K562 (cell line): ENCODE data around the gene HMGN1. TPM values are rescaled to one million over a fixed set of nuclear protein-coding genes. Genes with fewer than 3 reads are reported as not detected.
A peak's percentile ranks its signal among the peaks of the same experiment; 100 is the strongest.

Experiments
- CREB3 ChIP-seq: fragments of 450-650 bp; conservative IDR thresholded peaks from 2 replicates; pipeline ENCODE4 v1.6.1; 2016; ENCODE audit warnings: missing genetic modification characterization, low read depth, mild to moderate bottlenecking, missing compliant biosample characterization, moderate library complexity
- CSDE1 ChIP-seq, 2 experiments: fragments of 450-650 bp; IDR thresholded peaks; 2 replicates each; pipeline ENCODE4 v1.6.1; 2016; ENCODE audit warnings: mild to moderate bottlenecking in 1 of 2
- HSF4 ChIP-seq: fragments of 250-450 bp; sonication (Bioruptor Pico); IDR thresholded peaks from 2 replicates; pipeline ENCODE4 v2.1.2; 2022; ENCODE audit warnings: mild to moderate bottlenecking, moderate library complexity, borderline replicate concordance
- IRF9 ChIP-seq: fragments of 450-650 bp; IDR thresholded peaks from 2 replicates; pipeline ENCODE4 v1.6.1; 2016; ENCODE audit warnings: missing biosample characterization, missing genetic modification characterization
- MCM3 ChIP-seq: fragments of 450-650 bp; IDR thresholded peaks from 2 replicates; pipeline ENCODE4 v1.6.1; 2016
- MNT ChIP-seq, 2 experiments: fragments of 450-650 bp; conservative IDR thresholded peaks; 2 replicates each; pipeline ENCODE4 v1.6.1; 2017; ENCODE audit warnings: mild to moderate bottlenecking in 2 of 2, moderate library complexity in 2 of 2
- NFRKB ChIP-seq: fragments of 450-650 bp; IDR thresholded peaks from 2 replicates; pipeline ENCODE4 v1.6.1; 2016; ENCODE audit warnings: low read depth
- RUNX1 ChIP-seq: sonication (generic); IDR thresholded peaks from 2 replicates; pipeline ENCODE4 v1.6.1; 2016; ENCODE audit warnings: antibody characterized with exemption, low read depth
- U2AF1 ChIP-seq: fragments of 200-400 bp; formaldehyde crosslinking; optimal IDR thresholded peaks from 2 replicates; pipeline ENCODE3; 2017; ENCODE audit warnings: mild to moderate bottlenecking, low read depth, low read length, moderate library complexity
- ZBTB17 ChIP-seq: fragments of 450-650 bp; formaldehyde crosslinking; IDR thresholded peaks from 2 replicates; pipeline ENCODE4 v1.4.0; 2020; ENCODE audit warnings: mild to moderate bottlenecking
- ZNF175 ChIP-seq: fragments of 200-800 bp; sonication (Bioruptor generic); IDR thresholded peaks from 2 replicates; pipeline ENCODE4 v1.6.1; 2016; ENCODE audit warnings: low read depth, mild to moderate bottlenecking, missing genetic modification characterization, missing compliant biosample characterization
- ZNF318 ChIP-seq, 2 experiments: fragments of 450-650 bp; IDR thresholded peaks; 2 replicates each; pipeline ENCODE4 v1.6.1; 2016; ENCODE audit warnings: mild to moderate bottlenecking in 2 of 2, borderline replicate concordance in 1 of 2, low read depth in 1 of 2, moderate library complexity in 1 of 2
- ZNF586 ChIP-seq: fragments of 450-650 bp; formaldehyde crosslinking; conservative IDR thresholded peaks from 2 replicates; pipeline ENCODE4 v1.4.0; 2020; ENCODE audit warnings: mild to moderate bottlenecking, moderate library complexity
- ZNF589 ChIP-seq: fragments of 200-800 bp; sonication (Bioruptor generic); IDR thresholded peaks from 2 replicates; pipeline ENCODE4 v1.6.1; 2016; ENCODE audit warnings: low read depth, missing genetic modification characterization, missing compliant biosample characterization
- polyA plus RNA-seq, 8 experiments: library from polyadenylated mRNA; depleted of rRNA in 4 of 8; stranded (reverse) in 5 of 8; unstranded in 3 of 8; fragments of >200 nt; fragmentation: Nextera tagmentation in 2 of 8; fragmentation: Illumina TruSeq in 1 of 8; extraction: Ambion mirVana in 2 of 8; extraction: Trizol in 1 of 8; gene quantifications; 2 replicates each; pipeline versions ENCODE4 v1.2.1 to v1.2.3, GENCODE V29; 2011 to 2014; ENCODE audit warnings: inconsistent platforms in 1 of 8, missing spikeins in 1 of 8
- total RNA-seq, 7 experiments: library from RNA; depleted of rRNA in 6 of 7; stranded (reverse); fragments of >200 nt in 6 of 7; fragmentation: Illumina TruSeq in 2 of 7; extraction: Trizol in 2 of 7; gene quantifications; 2 replicates each; pipeline versions ENCODE4 v1.2.1 to v1.2.3, GENCODE V29; 2011 to 2021; ENCODE audit warnings: low replicate concordance in 1 of 7

HMGN1 gene
- total and polyA plus RNA-seq, 9 of the 15 experiments (the other 6 are each of a cell fraction or from before 2014, with no cell fraction given), result 124 to 626 (median 498) TPM

GRCh38 chr21:39359382-39359781 is 10.5 kb upstream of the HMGN1 start (continued):
- no peak for TF ChIP-seq MNT (conservative IDR thresholded peaks at IDR 0.05)
- no peak for TF ChIP-seq RUNX1
- no peak for TF ChIP-seq MCM3
- no peak for TF ChIP-seq ZNF318 (IDR thresholded peaks at IDR 0.05; ENCODE audit: borderline replicate concordance in 1 of 2, low read depth in 1 of 2)
- peak; percentile 76; the same call in 1 of the 2 replicates for TF ChIP-seq HSF4
- TF ChIP-seq ZNF586, result peak; percentile 32; the same call in 1 of the 2 replicates
- no peak for TF ChIP-seq NFRKB
- TF ChIP-seq ZNF589 (CRISPR knock-in tag), result peak; percentile 95
- TF ChIP-seq U2AF1, result no peak
- peak; percentile 97 for TF ChIP-seq CREB3 (tag)
- TF ChIP-seq ZBTB17, result peak; percentile 91
- no peak for TF ChIP-seq CSDE1 (IDR thresholded peaks at IDR 0.05)
- peak; percentile 93 for TF ChIP-seq ZNF175
- TF ChIP-seq IRF9, result peak; percentile 88
